NCI-H1417 (cell line): ENCODE results near the gene BFSP2.
A peak's percentile ranks its signal among the peaks of the same experiment; 100 is the strongest.

Experiments
- DNase-seq, 3 experiments: peaks; one replicate each; lab custom pipeline; 2025; lab: John Stamatoyannopoulos, UW

The BFSP2 gene

DNA sequence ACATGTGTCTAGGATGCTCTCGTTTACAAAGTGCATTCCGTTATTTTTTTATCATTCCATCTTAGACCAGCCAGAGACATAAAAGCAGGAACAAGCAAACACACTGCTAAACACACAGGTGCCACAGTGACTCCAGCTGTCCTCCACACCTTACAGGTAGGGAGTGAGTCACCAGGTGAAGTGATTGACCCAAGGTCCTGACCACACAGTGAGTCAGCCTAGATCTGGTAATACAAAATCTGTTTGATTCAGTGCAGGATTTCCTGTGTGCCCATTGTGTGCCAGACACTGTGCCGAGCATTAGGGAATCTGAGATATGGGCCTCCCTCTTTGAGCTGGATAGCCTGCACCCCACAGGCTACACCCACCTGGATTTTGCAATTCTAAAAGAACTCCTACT, 16.7 kb upstream of the BFSP2 start:
- no peak for DNase-seq

DNA sequence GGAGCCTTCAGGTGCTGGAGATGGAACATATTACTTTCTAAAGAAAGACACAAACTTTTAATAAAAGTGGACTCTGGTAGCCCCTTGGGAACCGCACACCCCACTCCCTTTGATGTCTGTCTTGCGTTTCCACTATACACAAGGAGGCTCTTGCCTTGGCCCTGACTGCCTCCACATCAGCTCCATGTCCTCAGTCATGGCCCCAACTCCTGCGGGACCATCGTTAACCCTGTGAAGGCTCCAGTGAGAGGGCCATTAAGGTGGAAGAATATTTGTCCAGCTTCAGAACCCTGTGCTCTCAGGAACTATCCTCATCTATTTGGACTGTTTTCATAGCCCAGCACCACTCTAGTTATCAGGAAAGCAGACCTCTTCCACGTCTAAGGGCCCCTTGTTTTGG, 16.1 kb upstream of the BFSP2 start:
- DNase-seq: no peak

DNA sequence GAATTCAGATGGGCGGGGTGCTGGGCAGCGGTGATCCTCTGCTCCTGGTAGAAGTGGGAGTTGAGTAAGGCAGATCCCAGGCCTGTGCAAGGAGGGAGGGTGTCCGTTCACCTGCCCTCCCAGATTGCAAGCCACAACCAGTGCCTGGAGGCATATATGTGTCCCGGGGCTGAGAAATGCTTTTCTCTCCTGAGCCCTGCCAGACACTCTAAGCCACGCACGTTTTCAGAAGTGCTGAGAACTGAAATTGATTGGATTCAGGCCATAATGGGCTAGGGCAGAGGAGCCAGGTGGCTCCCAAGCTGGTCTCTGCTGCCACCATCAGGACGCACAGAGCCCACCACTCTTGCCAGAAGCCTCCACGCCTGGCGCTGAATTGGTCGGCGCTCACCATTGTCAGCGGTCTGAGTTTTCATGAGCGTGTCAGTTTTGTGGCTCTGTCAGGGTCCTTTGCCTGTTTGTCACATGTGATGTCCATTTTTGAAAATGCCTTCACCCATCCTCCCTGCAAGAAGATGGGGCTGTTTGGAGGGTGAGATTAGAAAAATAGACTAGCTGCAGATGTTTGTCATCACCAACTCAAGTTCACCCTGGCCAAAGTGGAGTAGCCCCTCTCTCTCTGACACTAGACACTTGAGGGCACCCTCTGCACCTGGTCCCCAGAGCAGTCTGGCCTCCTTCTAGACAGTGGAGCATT, 15.4 kb upstream of the BFSP2 start:
- DNase-seq: peak; percentile 61 to 84 (median 73)

DNA sequence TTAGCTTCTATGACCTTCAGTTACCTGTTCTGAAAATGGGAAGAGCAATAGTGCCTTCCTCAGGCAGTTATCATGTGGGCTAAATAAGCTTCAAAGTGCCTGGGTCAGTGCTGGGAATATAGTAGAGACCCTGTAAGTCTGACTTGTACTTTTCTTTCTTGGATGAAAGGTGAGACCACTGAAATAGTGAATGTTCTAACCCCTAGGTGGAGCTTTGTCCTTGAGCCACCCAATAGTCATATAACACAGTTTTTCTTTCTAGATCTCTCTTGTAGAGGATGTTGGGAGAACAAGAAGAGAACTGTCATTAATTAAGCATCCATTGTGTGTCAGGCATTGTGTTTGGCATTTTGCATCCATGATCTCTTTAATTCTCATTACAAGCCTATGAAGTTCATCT, 13.0 kb upstream of the BFSP2 start:
- no peak for DNase-seq

DNA sequence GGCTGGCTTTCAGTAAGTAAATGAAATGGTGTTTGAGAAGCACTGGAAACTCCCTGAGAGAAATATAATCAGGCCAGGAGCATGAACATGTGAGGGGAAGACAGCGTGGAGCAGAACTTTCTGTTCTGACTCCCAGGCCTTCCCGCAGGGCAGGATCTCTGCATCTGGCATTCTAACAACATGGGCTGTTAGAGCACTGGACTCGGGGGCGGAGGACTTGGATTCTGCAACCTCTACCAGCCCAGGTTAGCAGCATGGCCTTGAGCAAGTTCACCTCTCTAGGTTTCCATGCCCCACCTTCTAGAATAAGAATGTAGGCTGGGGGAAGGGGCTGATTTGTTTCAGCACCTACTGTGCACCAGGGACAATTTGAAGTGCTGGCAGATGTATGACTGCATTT, 12.5 kb upstream of the BFSP2 start:
- DNase-seq: no peak

DNA sequence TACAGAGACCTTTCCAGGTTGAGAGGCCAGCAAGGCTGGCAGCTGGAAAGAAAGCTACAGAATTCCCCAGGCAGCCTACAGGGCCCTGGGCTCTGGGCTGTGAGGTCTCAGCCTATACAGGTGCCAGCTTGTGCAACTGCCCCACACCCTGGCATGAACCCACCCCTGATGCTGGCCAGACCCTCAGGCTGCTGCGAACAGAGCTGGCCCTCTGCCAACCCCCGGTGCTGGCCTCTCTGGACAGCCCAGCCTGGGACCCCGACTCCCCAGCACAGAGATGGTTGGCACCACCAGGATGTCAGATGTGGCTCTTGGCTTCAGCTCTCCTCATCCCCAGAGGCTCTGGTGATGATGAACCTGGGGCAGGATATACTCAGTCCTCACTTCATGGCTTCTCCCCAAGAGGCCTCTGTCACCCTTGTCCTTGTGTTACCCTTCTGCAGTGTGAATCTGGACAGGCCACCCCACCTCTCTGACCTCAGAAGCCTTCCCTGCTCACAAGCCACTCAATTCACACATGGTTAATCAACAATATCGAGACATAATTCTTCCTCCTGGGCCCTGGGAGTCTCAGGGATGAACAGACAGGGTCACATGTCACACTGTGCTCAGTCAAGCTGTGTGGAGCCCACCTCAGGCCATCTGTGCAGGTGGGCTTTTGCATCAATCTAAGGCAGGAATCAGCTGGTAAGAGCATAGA, 11.0 kb upstream of the BFSP2 start:
- DNase-seq: no peak

DNA sequence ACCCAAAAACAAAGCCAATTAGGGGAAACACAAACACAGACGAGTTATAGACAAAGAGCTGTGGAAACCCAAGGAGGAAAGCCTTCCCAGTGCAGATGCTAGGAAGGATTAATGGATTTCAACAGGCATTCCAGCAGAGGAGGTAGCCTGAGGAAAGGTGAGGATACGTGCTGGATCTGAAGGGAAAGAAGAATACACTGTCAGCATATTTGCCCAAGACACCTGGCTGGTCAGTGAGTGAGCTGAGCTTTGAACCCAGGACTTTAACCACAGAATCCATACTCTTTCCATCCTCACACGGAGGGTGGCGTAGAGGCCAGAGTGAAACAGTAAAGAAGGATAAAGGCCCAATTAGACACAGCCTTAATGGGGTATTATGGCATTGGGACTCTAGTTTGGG, 9.1 kb upstream of the BFSP2 start:
- DNase-seq: no peak

DNA sequence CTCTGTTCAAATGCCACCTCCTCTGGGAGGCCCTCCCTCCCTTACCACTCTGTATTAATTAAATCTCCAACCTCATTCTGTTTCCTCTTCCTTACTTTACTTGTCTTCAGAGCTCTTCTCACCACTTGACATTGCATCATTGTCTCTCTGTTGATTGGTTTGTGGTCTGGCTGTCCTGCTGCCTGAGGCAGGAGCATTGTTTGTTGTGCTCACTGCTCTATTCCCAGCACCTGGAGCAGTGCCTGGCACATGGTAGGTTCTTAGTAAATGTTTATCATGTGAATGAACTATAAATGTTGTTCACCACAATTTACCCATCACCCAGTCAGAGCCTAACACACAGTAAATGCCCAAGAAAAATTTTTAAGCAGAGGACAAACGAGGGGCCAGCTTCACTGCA, 6.7 kb upstream of the BFSP2 start:
- no peak for DNase-seq

DNA sequence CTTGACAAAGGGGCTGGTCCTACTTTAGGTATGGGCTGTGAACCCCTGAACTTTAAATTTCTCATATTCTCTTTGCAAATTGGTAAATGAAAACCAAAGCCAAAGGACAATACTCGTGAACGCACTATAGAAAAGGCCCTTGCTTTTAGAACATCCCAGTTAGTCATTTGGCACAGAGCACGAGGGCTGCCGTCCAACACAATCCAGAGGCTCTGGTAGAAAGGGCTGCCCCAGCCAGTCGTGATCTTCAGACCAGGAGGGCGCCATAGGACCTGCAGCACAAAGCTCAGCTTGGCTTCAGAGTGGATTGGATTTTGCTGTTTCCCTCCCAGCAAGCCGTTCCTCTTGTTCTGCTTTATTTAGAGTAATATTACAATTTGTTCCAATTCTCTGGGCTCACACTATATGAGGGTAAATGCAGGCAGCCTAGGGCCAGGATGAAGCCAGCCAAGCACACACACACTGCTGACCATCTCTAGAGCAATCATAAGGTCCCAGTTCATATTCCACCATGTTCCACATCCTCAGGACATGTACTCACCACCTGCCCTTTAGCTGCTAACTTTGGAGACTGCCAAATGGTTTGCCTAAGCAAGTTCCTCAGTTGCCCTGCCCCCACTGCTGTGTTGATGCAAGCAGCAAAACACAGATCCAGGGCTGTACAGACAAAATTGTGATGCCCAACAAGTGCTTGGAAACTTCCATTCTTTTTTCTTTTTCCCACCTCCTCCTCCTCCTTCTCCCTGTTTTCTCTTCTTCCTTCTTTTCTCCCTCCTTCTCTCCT, 6.0 kb upstream of the BFSP2 start:
- DNase-seq: no peak

DNA sequence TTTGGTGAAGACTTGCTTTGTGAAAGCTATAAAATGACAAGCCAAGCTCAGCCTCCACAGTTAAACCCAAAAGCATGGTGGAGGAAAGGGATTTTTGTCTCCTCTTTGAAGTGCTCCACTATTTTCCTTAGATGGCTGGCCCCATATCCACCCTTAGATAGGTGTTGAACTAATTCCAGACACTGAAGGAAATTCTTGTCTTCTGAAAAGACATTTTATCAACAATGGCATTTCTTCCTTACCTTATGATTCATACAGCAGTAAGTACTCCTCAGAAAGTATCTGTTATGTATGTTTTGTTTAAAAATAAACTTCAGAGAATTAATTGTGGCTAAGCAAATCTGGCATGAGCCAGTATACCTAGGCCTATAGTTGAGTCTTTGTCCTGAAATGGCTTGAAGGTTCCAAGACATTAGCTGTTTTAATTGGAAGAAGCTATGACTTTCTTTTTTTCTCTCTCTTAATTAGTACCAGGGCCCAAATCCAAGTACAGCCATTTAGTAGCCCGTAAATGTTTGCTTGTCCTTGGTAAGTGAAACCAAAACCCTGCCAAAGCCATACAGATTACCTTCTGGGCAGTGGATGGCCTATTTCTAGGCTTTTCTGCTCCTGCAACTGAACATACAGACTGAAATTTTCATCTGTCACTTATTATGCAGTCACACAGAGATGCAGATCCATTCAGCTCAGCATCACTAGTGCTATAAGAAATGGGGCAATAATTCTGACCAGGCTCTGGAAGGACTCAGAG, 5.1 kb upstream of the BFSP2 start:
- no peak for DNase-seq

DNA sequence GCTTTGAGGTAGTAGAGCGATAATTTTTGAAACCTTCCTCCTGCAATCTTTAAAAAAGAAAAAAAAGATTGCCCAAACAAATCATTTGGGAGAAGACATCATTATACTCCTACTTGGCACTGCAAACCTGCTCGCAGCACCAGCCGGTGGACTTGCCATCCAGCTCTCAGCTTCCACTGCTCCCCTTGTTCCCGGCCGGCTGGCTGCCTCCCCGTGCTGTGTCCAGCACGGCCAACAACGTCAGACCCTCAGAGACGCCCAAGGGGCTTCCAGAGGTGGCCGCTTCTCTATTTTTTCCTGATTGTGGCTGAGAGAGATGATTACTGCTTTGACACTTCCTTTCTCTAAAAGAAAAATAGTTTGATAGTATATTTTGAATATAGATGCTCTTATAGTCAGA, 3.0 kb upstream of the BFSP2 start:
- DNase-seq: no peak

DNA sequence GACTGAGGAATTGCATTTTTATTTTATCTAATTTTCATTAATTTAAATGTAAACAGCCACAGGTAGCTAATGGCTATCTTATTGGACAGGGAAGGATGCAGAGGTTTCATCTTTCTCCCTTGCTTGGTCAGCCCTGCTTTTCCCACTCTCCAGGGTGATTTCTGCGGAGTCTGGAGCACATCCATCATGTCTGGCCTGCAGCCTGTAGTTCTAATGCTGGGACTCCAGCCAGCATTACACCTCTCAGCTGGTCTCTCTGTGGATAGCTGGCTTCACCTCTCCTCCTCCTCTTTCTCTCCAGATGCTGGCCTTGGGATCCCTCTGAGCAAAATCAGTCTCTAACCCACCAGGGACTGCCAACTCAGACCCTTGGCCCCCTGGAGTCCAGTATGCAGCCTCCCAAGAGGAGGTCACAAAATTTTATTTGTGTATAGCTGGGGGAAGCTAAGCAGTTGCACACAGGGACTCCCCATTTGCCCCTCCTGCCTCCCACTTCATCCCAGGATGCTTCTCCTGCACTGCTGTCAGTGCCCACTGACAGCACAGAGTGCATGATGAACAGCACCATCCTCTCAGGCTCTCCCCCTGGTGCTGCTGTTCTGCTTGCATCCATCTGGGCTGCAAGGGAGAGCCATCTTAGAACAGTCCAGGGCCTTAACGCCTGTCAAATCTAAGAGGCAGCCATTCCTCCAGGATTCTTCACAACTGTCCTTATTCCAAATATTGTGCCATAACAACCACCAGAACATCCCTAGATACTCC, 1.7 kb downstream of the BFSP2 start:
- DNase-seq: no peak

DNA sequence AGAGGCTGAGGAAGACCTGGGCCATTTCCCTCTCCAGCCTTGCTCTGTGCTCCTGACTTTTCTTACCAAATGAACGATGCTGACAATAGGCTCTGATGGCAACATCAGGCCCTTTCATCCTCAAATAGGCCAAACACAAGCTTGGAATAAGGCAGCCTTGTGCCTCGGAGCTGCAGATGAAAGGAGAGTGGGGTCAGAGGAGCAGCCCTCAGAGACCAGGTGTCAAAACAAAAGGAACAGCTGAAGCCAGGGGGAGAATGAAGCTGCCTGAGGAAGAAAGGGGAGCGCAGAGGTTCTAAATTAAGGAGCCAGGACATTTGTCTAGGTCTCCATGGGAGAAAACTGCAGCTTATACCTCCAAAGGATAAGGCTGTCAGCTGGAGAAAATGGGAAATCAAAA, 5.1 kb downstream of the BFSP2 start:
- peak in 1 of 3 experiments; percentile 48 for DNase-seq

DNA sequence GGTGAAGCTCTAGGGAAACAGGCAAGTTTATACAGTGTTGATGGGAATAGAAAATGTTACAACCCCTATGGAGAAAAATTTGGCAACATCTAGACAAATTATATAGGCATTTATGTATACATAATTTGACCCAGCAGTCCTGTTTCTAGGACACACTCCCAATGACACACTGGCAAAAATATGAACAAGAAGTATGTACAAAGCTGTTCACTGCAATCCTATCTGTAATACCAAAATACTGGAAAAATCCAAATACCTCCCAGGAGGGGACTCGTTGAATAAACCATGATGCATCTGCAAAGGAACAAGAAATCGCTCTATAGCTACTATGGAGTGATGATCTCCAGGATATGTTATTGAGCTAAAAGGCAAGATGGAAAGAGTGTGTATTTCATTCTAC, 8.5 kb downstream of the BFSP2 start:
- DNase-seq: no peak

DNA sequence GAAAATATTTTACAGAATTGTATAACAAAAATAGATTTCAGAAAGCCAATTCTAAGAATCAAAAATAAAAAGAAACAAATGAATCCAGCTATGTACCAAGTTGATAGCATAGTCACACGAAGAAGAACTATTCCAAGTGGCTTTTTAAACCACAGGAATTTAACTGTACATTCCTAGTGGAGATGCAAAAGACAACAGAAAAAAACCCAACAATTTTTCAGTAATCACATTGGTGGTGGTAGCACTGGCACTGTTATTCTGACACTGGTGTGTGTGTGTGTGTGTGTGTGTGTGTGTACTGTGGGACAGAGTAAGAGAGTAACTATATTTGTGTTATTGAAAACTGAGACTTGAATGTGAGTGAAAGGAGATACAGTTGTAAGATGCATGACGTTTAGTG, 9.1 kb downstream of the BFSP2 start:
- no peak for DNase-seq

DNA sequence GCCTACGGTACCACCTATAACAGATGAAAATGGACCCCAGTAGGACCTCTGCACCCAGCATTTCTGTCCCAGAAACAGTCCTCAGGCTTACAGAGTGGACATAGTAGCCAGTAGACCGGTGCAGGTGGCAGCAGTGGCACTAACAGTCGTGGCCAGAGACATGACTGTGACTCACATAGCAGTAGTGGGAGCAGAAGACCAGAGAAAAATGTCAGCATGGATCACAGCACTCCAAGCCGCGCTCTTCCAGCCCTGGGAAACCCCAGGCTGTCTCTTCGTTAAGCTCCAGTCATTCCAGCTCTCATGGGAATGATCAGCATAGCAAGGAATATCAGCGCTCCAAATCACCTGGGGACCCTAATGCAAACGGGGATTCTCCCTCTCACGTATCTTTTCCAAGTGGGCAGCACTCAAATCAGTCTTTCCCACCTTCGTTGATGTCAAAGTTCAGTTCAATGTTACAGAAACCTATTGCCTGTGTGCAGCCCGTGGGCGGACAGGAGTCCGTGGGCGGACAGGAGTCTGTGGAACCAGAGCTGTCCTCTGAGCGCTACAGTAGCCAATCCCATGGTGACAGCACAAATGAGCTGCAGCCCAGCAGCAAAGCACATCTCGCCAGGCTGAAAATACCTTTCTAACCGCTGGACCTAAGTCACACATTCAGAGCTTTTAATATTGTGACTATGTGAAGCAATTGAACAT, 10.5 kb downstream of the BFSP2 start:
- no peak for DNase-seq

DNA sequence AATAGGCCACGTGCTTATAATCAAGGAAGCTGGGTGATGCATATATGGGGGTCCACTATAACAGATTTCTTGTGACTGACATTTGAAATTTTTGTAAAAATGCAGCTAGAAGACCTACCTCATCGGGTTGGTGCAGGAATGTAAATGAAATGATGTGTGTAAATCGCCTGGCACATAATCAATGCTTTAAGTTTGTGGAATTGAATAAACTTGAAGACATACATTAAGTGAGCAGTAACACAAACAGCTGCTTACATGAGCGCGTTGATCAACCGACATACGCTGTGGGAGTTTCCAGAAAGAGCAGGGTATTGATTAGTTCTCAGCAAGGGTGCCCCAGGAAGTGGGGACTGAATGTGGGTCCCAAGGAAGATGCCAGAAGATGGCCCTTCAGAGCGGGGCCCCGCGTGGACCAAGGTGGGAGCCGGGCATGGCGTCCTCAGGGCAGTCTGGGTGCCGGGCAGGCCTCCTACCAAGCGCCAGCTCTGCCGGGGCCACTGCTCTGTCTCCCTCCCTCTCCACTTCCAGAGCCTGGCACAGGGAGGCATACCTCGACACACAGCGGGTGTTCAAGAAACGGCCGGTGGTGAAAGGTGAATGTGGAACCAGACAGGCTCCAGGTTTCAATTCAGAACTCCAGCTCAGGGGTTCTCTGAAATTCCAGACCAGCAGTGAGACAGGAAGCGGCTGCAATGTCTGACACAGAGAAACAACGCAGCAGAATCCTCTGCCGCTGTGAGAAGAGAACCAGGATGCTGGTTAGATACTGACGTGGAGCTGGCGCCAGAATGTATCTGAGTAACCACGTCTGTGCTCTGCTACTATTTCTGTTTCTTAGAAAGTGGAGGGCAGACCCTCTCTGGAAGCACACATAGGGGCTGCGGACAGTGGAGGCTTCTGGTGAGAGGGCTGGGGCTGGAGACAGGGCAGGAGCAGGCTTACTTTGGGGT, 12.6 kb downstream of the BFSP2 start:
- no peak for DNase-seq

DNA sequence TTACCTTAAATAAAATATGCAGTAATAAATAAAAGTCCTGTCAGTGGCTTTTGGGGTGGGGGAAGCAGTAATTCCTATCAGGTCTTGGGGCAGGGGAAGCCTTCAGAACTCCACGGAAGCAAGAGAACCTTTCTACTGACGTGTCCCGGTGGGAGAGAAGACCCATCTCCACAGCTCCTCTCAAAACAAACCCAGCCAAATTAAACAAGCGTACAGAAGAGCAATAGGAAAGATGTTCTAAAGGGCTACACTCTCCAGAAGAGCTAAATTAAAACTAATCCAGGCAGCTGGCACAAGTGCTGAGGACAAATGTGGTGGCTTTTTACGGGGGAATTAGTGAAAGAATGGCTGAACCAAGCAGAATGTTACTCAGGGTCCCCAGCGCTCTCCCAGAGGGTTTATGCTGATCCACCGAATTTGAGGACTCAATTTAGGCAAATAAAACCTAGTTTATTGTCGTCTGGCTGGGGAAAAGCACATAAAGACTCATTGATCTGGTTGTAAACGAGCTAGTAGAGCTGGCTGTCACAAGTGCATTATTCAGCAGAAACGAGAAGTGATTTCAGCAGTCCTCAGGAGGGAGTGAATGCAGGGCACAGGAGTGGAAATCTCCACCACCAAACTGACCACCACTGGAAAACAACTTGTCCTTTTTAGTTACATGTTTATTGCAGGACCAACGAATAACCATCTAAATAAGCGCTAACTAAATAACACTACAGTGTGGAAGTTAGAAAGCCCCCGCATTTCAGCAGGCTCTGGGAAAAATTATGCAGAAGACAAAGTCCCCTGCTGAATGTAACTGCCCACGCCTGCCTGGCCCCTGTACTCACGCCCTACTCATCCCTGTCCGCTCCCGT, 13.5 kb downstream of the BFSP2 start:
- peak in 2 of 3 experiments; percentile 8 to 50 for DNase-seq

DNA sequence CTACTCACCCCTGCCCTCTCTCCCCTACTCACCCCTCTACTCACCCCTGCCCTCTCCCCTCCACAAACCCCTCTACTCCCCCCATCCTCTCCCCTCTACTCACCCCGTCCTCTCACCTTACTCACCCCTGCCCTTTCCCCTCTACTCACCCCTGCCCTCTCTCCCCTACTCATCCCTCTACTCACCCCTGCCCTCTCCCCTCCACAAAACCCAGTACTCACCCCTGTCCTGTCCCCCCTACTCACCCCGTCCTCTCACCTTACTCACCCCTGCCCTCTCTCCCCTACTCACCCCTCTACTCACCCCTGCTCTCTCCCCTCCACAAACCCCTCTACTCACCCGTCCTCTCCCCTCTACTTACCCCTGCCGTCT, 14.2 kb downstream of the BFSP2 start:
- DNase-seq: no peak
